GM18517 (cell line): Measurements from ENCODE around the gene EIF3L.

Source experiments
- ATAC-seq: cut with Tn5 transposase; IDR thresholded peaks from one replicate; pipeline ENCODE4 v1.9.1; 2021; ENCODE audit warnings: mild to moderate bottlenecking, moderate library complexity; ENCODE audit not compliant: unreplicated experiment

Gene EIF3L

GRCh38 chr22:37925767-37926166 lies 76.5 kb downstream of the EIF3L start:
- no peak for ATAC-seq

- ATAC-seq: no peak
Measured at GRCh38 chr22:37926358-37926757, 77.1 kb downstream of the EIF3L start.

- ATAC-seq: no peak
Measured at GRCh38 chr22:37926771-37927636, 77.8 kb downstream of the EIF3L start.

DNA sequence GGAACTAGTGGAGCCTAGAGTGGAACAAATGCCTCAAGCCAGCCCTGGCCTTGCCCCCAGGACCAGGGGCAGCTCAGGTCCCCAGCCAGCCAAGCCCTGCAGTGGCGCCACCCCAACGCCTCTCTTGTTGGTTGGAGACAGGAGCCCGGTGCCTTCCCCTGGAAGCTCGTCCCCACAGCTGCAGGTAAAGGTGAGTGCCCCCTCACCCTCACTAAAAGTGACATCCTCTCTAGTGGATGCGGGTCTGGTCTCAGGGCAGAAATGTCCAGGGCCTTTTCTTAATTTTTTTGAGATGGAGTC lies 78.4 kb downstream of the EIF3L start:
- no peak for ATAC-seq

DNA sequence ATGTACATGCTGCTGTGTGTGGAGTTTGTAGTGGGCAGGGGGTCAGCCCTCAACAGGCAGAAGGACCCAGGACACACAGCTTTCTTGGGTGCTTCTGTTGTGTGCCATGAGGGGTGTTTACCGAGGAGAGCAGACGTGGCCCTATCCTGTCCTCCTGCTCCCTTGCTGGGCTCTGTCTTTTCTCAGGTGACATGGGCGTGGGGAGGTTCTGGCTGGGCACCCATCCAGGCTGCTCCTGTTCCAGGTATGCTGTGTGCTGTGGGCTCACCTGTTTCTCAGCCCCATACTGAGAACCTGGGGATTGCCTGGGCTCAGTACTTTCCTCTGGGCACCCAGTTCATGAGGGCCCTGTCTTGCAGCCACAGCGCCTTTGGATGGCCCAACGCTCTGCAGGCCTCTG lies 80.2 kb downstream of the EIF3L start:
- ATAC-seq: no peak

DNA sequence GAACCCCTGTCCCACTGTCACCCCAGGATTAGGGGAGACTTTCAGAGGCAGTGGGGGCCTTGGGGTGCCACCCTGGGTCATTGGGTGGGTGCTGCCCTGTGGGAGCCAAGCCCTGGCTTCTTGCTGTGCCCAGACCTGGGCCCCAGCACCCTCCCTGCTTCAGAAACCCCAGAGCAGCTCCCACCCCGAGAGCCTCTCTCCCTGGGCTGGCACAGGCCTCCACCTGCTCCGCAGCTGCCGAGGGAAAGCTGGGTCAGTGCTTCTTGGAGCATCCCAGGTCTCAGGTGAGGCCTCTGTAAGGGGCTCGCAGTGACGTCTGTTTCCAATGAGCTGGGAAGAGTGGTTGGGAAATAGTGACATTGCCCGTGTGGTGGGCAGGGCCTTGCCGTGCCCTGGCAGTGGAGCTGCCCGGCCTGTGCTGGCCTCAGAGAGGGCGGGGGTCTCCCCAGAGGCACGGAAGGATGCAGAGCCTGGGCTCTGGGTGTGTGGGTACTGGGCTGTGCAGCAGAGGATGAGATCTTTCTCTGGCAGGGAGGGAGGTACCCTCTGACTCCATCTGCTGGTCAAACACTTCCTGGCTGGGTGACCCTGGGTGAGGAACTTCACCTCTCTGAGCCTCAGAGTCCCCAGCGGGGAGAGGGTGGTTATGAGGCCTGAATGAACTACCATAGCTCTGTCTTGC lies 81.2 kb downstream of the EIF3L start:
- no peak for ATAC-seq

- no peak for ATAC-seq
Measured at GRCh38 chr22:37930952-37931440, 81.8 kb downstream of the EIF3L start.

- ATAC-seq: no peak
Measured at GRCh38 chr22:37931893-37932389, 82.7 kb downstream of the EIF3L start.

DNA sequence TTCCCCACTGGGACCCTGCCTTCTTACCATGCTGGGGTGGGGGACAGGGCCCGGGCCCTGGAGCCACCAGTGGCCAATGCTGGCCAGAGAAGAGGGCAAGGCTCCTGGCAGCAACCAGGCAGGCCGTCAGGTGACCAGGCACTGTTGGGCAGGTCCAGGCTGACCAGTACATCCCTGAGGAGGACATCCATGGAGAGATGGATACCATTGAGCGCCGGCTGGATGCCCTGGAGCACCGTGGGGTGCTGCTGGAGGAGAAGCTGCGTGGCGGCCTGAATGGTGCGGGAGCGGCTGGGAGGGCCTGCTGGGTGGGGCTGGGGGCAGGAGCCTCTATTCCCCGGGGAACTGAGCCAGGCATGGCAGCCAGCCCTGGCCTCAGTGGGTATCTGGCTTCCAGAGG lies 83.2 kb downstream of the EIF3L start:
- no peak for ATAC-seq

GRCh38 chr22:37932821-37933578 lies 83.8 kb downstream of the EIF3L start:
- ATAC-seq: no peak

GRCh38 chr22:37933711-37934376 lies 84.6 kb downstream of the EIF3L start:
- no peak for ATAC-seq
